ENCODE data around the gene CDK5.
A peak's percentile ranks its signal among the peaks of the same experiment; 100 is the strongest.

Gene CDK5

DNA sequence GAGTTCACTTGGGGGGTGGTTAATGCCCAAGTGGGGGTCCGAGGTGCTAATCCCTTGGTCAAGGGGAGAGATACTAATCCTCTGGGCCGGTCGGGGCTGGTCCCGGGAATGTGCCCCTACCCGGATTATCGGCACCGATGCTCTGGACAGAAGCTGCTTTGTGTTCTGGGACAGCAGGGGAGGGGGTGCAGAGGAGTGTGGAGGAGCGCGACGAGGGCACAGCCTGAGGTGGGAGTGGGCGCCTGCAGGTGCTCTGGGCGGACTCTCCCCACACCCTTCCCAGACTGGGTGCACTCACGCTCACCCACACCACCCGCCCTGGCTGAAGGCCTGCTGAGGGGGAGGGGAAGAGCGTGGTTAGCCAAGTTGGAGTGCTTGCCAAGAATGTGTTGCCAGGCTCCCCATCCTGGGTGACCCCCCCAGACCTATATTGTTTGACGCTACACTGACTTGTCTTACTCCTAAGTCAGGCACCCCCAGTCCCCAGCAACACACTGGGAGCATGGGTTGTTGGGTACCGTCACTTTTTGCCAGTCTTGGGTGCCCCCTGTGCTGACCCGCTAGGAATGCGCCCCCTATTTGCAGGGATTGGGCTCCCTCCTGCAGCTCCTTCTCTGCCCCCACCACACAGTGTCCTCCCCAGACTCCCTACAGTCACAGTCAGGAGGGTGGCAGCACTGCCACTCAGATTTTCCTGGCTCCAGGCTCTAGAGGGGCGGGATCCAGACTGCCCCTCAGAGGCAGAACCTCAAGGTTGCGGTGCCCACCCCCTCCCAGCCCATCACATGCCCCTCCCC is 2.9 kb upstream of the CDK5 start:
- DNase-seq: peak; percentile 56
- Histone ChIP-seq H3K4me3 (ENCODE audit: low read depth, low read length) (peak overlapping the region; percentile 94), H3K36me3 (peaks cover 23% of the 10 kb centered on the region), H3K27me3 (no peaks in the 10 kb centered on the region), H3K4me1 (peaks cover 22% of the 10 kb centered on the region), H3K9me3 (no peaks in the 10 kb centered on the region)
- TF ChIP-seq, protein P1, sequence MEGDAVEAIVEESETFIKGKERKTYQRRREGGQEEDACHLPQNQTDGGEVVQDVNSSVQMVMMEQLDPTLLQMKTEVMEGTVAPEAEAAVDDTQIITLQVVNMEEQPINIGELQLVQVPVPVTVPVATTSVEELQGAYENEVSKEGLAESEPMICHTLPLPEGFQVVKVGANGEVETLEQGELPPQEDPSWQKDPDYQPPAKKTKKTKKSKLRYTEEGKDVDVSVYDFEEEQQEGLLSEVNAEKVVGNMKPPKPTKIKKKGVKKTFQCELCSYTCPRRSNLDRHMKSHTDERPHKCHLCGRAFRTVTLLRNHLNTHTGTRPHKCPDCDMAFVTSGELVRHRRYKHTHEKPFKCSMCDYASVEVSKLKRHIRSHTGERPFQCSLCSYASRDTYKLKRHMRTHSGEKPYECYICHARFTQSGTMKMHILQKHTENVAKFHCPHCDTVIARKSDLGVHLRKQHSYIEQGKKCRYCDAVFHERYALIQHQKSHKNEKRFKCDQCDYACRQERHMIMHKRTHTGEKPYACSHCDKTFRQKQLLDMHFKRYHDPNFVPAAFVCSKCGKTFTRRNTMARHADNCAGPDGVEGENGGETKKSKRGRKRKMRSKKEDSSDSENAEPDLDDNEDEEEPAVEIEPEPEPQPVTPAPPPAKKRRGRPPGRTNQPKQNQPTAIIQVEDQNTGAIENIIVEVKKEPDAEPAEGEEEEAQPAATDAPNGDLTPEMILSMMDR (IDR thresholded peaks at IDR 0.05; ENCODE audit: low read depth, low read length): peak; percentile 12

DNA sequence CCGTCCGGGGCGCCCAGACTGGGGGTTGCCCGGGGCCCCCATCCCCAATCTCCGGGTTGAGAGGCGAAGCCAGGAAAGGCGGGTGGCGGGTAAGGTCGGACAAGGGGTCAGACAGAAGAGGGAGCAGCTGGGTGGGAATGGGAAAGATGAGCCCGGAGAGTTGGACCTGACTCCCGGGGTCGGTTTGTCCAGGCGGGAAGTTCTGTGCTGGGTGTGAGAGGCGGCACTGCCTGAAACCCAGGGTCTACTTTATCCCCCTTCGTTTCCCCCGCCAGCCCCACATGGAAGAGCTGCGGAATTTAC is 2.4 kb upstream of the CDK5 start:
- TF ChIP-seq, protein P1 (IDR thresholded peaks at IDR 0.05; ENCODE audit: low read depth, low read length): no peak
- Histone ChIP-seq H3K36me3 (peaks cover 17% of the 10 kb centered on the region), H3K9me3 (no peaks in the 10 kb centered on the region), H3K4me3 (ENCODE audit: low read depth, low read length) (peak overlapping the region; percentile 94), H3K4me1 (peaks cover 22% of the 10 kb centered on the region), H3K27me3 (no peaks in the 10 kb centered on the region)
- no peak for DNase-seq

DNA sequence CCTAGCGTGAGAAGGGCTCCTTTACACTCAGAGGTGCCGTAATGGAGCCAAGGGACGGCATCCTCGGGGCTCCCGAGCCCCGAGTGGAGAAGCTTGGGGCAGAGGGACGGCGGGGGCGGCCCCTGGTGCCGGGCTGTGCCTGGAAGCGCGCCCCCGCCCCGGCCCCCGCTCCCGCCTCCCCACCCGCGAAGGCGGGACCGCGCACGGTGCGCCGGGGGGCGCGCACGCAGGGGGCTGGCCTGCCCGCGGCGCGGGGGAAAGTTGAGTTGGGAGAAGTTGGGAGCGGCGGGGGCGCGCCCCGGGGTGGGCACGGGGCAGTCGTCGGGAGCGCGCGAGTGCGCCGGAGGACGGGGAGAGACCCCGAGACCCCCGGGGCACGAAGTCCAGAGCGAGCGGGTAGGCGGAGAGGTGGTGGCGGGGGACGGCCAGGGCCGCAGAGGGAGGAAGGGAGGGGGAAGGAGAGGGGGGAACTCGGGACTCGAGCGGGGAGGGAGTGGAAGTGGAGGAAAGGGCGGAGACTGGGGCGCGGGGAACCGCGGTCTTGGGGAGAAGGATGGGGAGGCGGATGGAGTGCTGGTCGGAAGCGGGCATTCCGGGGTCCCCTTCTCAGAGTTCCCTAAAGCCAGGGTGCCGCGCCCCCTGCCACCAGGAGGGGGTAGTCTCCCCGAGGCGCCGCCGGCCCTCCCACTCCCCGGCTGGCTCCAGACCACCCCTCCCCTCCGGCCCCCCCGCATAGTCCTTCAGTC is 1.8 kb upstream of the CDK5 start, which contains the start of gene SLC4A2:
TSS of gene SLC4A2 (plus strand) at position 223 of the 746 bp plus-strand sequence. CDS start 2,399 bp downstream, outside the sequence.
- Histone ChIP-seq H3K9me3 (no peaks in the 10 kb centered on the region), H3K4me1 (peaks cover 22% of the 10 kb centered on the region), H3K4me3 (ENCODE audit: low read depth, low read length) (peak within 1 kb of the TSS; percentile 94), H3K36me3 (peaks cover 12% of the 10 kb centered on the region), H3K27me3 (no peaks in the 10 kb centered on the region)
- peak; percentile 79 for DNase-seq
- TF ChIP-seq, protein P1 (IDR thresholded peaks at IDR 0.05; ENCODE audit: low read depth, low read length): peak; percentile 52

DNA sequence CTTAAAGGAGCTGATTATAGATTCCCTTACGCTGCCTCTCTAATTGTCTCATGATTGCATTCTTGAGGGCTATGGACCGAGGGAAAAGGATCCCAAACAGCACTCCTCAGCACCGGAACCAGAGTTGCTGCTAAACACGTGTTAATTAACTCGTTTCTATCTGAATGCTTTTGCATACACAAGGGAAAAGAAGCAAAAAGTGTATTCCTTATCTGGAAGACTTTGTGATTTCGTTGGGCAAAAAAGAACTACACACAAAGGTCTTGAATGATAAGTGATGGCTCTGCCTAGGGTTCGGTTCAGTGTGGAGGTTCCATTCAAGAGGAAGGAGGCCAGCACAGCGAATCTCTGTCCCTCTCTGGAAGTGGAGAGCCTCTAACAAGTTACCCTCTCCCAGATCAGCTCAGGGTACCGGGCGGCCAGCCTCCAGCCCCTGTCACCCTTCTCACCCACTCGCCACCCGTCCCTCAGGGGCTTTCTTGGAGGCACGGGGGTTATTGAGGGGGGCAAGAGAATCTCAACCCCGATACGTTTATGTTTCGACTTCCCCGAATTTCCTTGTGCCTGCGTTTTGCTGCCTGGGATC is 1.2 kb upstream of the CDK5 start:
- peaks cover 8% of the 10 kb centered on the region for H3K36me3 ChIP-seq
- no peak for DNase-seq
- peak overlapping the region; percentile 94 for H3K4me3 ChIP-seq (ENCODE audit: low read depth, low read length)
- TF ChIP-seq, protein P1 (IDR thresholded peaks at IDR 0.05; ENCODE audit: low read depth, low read length): no peak
- peaks cover 22% of the 10 kb centered on the region for H3K4me1 ChIP-seq
- no peaks in the 10 kb centered on the region for H3K9me3 ChIP-seq
- H3K27me3 ChIP-seq: no peaks in the 10 kb centered on the region

DNA sequence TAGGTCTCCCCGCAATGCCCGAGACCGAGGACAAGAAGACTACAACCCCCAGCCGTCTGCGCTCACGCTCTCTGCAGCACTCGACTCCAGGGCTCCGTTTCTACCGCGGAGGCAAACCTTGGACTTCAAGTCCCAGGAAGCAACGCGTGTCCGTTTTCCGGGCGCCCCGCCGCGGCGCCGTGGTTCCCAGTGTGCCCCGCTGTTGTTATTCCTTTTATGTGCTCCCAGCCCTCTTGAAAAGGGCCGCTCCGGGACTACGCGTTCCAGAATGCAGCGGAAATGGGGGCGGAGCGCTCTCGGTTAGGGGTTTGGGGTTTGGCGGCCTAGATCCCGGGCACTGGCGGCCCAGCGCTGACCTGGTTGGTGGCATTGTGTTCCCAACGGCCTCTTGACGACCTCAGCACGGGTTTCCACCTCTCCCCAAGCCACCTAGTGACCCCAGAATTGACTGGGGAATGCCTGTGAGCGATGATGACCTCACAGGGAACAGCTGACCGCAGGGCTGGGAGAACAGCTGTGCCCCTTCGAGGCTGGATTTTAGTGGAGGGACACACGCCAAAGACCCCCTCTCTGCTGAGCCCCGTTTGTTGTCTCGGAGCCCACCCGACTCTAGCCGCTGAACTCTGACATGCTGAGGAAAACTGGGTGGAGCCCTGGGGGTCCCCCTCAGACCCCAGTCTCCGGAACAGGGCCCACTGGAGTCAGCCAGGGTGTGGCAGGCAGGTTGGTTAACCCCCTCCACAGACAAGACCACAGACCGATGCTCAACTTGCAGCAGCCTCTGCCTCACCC is 488 bp upstream of the CDK5 start:
- peak overlapping the region; percentile 94 for H3K4me3 ChIP-seq (ENCODE audit: low read depth, low read length)
- DNase-seq: peak; percentile 99
- H3K27me3 ChIP-seq: no peaks in the 10 kb centered on the region
- peaks cover 20% of the 10 kb centered on the region for H3K4me1 ChIP-seq
- H3K9me3 ChIP-seq: no peaks in the 10 kb centered on the region
- H3K36me3 ChIP-seq: peaks cover 3% of the 10 kb centered on the region; the same call in 1 of the 2 replicates
- TF ChIP-seq, protein P1 (IDR thresholded peaks at IDR 0.05; ENCODE audit: low read depth, low read length): no peak
